Activated T-cell treated with anti-CD3 and anti-CD28 coated beads, Interleukin-2, amount 50 U/mL, for 1 hour (primary cell): ENCODE measurements around the gene OIP5.
"Not testable (repeated sequence)": the region's sequence is repeated elsewhere in the genome, so short reads cannot be mapped to it uniquely, and the experiment has no call there.

Experiments
- DNase-seq: peaks from one replicate; pipeline ENCODE4 v3.0.0-alpha.2; 2020

OIP5 gene

DNA sequence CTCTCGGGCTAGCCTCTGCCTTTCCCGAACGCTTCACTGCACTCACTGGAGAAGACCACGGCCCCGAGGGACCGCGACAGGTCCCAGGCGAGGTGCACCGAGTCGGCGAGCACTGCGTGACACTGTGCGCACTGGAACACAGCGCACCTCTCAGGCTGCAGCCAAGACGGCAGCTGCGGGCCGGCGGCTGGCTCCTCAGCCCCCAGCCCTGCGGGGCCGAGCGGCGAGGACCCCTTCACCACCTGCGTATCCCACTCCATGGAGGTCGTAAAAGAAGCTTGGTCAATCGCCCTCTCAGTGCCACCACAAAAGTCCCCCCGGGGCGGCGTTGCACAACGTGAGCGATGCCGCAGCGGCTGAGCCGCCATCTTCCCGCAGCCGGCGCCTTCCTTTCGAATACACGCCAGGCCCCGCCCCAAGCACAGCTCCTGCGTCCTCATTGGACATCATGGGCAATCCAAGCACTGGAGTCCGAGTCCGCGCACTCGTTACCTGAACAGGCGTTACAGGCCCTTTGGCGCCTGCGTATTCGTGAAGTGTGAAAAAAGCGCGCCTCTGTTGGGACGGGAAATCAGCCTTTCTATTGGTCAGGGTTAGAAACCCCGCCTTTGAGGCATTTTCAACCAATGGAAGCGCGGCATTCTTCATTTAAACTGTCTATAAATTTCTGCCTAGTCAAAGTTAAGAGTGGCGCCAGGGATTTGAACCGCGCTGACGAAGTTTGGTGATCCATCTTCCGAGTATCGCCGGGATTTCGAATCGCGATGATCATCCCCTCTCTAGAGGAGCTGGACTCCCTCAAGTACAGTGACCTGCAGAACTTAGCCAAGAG, at the start of gene OIP5, which contains the start of gene NUSAP1:
OIP5 (minus strand) TSS at position 398 of the 832 bp plus-strand sequence; CDS start at position 368, 30 bp downstream.
NUSAP1 (plus strand) TSS at position 688 of the 832 bp plus-strand sequence; CDS start at position 765, 77 bp downstream.
- peak; percentile 93 for DNase-seq

DNA sequence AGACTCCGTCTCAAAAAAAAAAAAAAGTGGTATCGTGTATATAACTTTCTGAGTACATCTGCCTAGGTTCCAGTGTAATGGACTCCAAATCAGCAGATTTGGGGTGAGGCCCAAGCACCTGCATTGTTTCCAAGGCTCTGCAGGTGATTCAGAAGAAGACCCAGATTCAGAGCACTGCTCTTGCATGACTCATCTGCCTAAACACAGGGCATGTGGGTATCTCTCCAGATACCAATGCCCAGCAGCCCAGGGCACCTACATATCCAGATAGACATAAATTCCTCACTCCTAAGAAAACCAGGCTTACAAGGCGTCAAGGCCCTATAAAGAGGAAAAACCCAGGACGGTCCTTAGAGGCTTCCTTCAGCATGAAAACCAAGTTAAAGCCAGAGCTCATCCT, 45.6 kb upstream of the OIP5 start:
- DNase-seq = no peak

DNA sequence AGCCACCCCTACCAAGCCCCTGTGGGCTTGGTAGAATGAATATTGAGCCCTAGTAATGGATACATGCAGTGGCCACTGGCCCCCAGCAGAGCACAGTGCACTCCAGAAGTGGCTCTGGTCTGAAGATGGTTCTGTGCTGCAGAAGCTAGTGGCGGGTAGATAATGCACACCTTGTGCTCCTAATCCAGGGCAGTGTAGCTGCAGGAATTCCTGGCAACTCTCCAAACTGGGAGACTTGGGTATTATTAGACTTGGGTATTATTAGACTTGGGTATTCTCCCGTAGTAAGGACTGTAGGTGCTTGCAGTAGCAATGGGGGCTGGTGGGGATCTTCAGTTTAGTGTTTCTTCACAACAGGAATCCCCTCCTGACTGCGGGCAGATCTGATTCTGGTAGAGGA, 35.0 kb upstream of the OIP5 start:
- no peak for DNase-seq

DNA sequence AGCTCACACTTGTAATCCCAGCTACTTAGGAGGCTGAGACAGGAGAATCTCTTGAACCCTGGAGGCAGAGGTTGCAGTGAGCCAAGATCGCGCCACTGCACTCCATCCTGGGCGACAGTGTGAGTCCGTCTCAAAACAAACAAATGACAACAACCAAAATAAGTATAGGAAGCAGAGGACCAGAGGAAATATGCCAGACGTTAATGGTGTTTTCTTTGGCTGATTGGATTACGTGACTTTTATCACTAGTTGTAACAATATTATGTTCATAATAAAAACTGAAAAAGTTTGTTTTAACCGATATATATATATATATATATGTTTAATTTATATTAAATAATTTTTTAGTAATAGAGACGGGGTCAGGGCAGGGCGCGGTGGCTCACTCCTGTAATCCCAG, 22.0 kb upstream of the OIP5 start:
- DNase-seq = no peak

DNA sequence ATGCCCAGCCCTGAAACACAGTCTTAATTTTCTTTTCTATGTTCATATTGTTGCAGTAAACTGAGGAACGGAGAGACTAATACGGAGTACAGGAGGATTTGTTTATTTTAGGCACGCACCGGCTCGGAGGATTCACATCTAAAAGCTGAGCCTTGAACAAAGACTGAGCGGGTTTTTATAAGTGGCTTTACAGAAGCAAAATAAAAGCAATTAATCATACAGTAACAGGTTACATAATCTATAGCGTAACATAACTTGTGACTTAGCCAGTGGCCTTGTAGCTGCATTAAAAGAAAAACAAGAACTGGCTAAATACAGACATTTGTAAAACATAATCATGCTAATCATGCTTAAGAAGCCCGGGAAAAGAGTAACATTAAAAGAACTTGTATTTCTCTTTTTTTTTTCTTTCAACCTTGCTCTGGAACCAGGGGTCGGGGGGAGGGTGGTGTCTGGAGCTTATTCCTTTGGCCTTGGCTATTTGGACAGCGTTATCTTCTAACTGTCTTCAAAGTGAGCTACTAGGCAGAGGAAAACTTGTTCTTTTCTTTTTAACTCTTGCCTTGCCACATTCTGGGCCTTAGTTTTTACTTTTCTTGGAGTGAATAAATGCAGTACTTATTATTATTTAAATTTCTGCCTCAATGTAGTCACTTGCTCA, 17.8 kb upstream of the OIP5 start:
- DNase-seq = no peak

DNA sequence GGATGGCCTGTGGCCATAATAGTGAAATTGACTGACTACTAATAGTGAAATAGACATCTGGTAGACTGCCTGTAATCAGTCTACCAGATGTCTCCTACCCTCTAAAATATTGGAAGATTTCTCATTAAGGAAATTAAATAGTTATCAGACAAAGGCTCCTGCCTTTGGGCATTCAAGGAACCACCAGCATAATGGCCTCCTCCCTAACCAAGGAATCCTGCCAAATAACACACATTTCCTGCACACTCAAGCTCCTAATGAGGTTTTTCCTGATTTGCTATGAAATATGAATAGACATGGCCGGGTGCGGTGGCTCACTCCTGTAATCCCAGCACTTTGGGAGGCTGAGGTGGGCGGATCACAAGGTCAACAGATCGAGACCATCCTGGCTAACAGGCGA, 14.8 kb upstream of the OIP5 start:
- no peak for DNase-seq

DNA sequence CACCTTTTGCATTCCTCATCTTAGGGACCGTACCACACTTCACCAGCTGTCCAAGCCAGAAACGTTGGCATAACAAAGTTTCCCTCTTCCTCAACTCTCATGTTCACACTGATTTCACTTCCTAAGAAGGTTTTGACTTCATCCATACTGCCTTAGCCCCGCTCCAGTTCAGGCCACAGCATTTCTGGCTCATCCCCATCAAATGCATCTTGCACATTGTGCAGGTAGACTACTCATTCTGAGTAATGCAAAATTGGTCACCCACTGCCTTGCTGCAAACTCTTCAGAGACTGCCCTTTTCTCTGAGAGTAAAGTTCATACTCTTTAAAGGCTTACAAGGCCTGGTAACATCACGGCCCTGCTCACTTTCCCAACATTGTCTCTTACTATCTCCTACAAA, 9.1 kb upstream of the OIP5 start:
- DNase-seq = no peak

DNA sequence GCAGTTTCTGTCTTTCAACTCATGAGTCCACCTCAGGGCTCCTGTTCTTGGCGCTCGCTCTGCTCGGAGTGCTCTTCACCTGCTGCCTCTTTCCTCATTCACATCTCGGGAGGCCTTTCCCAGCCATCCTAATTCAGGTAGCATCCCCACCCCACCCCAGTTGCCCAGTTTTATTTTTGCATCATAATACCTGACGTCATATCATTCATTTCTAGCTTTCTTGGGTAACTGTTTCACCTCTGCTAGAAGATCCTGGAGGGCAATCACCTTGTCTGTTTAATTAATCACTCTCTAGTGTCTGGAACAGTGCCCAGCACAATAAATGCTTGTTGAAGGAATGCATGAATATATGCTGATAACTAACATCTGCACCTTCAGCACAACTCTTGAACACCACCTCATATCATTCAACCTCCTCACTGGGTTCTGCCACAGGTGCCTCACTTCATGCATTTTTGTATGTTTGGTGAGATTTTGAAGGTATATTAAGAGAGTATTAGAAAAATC, 7.9 kb upstream of the OIP5 start:
- DNase-seq = no peak

DNA sequence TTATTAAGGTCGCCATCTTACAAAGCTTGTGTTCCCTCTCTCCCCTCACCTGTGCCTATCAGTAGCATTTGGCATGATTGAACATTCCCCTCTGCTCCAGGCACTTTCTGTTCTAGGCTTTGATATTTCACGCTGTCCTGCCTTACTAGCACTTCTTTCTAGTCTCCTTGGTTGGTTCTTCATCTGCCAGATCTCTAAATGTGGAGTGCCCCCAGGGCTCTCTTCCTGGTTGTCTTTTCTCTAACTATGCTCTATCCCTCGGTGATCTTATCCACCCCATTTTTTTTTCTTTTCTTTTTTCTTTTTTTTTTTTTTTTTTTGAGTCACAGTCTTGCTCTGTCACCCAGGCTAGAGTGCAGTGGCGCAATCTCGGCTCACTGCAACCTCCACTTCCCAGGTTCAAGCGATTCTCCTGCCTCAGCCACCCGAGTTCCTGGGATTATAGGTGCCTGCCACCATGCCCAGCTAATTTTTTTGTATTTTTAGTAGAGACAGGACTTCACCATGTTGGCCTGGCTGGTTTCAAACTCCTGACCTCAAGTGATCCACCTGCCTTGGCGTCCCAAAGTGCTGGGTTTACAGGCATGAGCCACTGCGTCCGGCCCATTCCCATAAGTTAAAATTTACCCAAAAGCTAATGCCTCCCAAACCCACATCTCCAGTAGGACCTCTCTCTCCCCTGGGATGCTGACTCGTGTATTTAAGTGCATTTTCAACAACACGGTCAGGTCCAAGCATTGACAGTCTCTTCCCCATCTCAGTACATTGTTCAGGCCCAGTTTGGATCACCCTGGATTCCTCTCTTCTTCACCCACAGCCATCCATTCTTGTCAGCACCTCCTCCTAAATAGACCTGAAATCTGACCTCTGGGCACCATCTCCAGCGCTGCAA, 5.5 kb upstream of the OIP5 start:
- no peak for DNase-seq

DNA sequence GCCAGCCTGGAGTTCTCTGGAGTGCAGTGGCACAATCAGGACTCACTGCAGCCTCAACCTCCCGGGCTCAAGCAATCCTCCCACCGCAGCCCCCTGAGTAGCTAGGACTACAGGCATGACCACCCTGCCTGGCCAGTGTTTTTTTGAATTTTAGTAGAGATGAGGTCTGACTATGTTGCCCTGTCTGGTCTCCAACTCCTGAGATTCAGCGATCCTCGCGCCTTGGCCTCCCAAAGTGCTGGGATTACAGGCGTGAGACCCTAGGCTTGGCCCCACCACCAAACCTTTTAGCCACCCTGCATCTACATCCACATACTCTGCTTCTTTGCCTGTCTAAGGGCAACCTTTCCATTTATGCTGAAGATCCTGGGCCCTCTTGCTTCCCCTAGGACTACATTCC, 4.7 kb upstream of the OIP5 start:
- DNase-seq = no peak

DNA sequence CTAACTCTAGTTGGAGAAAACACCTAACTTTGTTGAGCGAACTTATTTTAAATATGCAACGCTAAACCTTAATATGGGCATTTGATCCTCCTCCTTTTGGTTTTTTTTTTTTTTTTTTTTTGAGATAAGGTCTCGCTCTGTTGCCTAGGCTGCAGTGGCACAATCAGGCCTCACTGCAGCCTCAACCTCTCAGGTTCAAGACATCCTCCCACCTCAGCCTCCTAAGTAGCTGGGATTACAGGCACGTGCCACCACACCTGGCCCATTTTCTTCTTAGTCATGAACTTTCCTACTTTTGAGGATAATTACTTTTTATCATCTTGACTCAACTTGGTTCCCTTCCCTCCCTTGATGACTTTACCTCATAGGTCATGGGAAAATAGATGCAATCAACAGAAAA, 4.2 kb upstream of the OIP5 start:
- DNase-seq = no peak

DNA sequence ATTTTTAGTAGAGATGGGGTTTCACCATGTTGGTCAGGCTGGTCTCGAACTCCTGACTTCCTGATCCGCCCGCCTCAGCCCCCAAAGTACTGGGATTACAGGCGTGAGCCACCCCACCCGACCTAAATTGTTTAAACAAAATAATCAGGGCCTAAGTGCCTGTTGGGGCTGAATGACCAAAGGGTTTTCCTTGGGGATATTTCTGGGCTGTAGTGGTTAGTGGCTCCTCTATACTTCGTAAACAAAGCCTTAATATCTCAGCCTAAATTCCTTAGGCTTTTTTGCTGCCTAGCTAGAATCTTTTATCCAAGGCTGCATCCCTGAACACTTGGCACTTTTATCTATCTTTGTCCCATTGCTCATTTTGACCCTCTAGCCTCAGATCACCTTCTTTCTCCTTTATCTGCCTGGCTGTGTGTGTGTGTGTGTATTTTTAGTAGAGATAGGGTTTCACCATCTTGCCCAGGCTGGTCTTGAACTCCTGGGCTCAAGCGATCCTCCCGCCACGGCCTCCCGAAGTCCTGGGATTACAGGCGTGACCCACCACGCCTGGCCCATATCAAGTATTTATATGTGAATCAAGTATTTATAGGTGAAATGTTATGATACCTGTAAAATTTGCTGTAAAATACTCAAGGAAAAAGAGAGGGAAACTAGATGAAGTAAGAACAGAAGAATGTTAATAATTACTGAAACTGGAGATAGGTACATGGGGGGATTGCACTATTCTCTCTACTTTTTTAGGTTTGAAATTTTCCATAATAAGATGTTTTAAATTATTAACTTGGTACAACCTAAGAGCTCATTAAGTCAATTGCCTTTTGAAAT, 2.1 kb upstream of the OIP5 start:
- DNase-seq = no peak

DNA sequence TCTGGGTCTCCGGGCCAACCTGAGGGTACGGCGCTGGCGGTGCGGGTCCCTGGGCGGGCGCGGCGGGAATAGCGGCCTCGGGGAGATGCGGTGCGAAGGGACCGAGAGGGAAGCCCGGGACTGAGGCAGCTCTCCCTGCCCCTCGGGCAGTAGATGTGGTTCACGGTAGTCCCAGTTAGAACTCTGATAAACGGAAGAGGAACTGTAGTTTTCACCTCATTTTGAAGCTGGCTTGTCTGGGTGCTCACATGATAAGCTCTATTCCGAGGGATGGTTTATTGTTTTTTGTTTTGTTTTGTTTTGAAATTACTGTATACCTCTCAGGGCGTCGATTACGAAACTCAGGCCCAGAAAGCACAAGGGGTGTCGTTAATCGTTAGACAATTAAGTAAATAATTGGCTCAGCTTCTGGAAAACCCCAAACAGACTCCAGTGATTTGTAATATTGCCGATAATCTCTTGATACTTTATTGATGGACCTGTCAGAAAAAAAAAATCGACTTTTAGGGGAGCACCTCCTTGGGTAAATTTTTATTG, 703 bp upstream of the OIP5 start:
- DNase-seq = no peak

DNA sequence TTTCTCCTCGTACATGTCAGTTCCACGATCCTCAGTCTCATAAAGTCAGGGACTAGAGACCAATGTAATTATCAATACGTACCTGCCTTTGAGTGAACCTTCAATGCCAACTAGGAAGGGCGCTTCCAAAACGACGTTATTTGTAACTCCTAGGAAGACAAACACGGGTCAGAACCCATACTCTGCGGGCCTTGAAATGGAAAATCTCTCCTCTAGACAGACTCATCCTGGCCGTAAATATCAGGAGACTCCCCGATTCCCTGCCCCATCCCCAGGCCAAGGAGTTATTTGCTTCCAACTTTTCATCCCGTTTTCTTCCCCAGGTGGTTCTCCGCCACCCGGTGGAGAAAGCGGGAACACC, 578 bp downstream of the OIP5 start:
- no peak for DNase-seq

DNA sequence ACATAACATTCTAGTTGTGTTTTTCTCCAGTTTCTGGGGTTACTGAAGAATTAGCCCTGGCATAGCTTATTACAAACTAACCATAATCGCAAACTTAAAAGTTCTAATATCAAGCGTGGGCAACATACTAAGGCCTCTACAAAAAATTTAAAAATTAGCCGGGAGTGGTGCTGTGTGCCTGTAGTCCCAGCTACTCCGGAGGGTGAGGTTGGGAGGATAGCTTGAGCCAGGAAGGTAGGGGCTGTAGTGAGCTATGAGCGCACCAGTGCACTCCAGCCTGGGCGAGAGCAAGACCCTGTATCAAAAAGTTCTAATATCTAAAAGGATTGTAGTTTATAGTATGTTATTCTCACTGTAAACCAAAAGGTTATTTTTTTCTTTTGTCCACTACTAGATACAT, 1.1 kb downstream of the OIP5 start:
- DNase-seq = no peak

DNA sequence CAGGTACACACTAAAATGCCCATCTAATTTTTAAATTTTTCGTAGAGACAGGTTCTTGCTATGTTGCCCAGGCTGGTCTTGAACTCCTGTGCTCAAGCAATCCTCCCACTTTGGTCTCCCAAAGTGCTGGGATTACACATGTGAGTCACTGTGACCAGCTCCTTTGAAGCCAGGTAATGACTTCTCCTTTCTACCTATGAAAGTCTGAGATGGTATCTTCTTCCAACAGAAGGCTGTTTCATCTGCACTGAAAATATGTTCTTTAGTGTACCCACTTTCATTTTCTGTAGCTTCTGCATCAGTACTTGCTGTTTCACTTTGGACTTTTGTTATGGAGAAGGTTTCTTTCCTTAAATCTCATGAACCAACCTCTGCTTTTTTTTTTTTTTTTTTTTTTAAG, 8.8 kb downstream of the OIP5 start:
- no peak for DNase-seq

DNA sequence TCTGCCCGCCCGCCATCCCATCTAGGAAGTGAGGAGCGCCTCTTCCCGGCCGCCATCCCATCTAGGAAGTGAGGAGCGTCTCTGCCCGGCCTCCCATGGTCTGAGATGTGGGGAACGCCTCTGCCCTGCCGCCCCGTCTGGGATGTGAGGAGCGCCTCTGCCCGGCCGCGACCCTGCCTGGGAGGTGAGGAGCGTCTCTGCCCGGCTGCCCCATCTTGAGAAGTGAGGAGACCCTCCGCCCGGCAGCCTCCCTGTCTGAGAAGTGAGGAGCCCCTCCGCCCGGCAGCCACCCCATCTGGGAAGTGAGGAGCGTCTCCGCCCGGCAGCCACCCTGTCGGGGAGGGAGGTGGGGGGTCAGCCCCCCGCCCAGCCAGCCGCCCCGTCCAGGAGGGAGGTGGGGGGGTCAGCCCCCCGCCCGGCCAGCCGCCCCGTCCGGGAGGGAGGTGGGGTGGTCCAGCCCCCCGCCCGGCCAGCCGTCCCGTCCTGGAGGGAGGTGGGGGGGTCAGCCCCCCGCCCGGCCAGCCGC, 11.5 kb downstream of the OIP5 start:
- DNase-seq = not testable (repeated sequence)

DNA sequence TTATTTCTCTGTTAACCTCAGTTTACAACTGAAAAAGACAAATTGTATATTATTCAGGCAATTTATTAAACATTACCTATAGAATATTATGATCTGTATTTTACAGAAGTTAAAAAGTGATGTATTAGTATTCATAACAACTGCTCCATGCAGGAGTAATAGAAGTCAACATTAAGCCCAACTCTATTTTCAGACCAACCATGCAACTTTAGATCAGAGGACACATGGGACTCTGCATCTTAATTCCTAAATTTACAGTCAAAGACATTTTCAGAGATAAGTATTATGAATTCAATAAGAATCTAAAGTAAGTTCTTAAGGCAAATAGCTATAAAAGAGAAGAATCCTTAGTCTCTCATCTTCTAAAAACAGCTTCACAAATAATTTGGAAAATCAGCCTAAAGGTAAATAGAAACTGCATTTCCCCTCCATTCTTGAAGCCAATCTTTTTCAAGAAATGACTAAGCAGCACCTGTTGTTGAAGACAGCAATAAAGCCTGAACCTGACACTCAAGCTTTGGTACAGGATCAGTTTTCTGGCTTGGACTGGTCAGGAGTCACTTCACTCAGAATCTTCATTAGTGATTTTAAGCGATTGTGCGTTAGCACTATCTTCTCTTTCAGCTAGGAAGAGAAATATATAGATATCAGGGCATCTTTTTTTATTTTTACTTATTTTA, 23.0 kb downstream of the OIP5 start:
- no peak for DNase-seq

DNA sequence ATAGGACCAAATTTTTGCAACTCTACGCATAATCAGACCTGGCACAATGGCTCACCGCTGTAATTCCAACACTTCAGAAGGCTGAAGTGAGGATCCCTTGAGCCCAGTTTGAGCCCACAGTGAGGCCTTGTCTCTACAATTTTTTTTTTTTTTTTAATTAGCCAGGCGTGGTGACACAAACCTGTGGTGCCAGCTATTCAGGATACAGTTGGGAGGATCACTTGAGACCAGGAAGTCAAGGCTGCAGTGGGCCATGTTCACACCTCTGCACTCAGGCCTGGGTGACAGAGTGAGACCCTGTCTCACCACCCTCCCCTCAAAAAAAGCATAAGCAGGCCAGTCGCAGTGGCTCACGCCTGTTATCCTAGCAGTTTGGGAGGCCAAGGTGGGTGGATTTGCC, 24.7 kb downstream of the OIP5 start:
- no peak for DNase-seq

DNA sequence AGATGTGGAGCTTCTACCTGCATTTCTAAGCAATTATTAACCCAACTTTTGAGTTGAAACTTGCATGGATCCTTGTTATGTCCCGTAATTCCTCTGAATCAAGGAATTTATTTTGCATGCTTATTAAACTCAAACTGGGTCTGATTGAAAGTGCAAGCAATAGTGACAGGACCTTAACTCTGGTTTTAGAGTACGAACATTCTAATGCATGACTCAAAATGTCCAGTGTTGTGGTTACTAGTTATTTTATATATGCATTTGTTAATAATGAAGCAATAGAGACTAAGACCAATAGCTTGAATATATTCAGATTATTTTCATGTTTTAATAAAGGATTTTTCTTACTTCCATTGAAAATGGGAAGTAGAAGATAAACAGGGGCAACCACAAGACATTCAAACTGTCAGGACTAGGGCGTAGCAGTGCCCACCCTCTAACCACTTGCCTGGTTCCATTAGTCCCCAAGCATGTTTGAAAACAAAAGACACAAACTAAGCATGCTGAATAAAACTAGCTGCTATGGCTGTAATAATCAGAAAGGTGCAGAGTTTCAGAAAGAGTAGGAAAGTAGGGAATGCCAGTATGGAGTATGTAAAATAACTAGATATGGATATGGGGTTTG, 28.1 kb downstream of the OIP5 start:
- no peak for DNase-seq

DNA sequence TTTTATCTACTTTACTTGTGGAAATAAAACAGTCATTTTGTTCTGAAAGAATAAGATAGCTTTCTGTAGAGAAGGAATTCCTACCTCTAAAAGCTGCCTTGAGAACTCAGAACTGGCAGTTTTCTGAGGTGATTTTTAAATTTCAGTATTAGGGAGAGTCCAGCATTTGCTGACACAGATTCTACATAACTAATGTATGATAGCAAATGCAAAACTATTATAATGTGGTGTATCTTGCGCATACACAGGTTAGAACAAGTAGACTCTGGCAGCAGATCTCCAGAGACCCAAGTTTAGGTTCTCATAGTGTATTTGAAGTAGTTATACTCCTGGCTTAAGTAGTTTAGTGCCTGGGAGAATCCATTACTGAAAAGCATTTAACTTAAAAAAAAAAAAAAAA, 30.8 kb downstream of the OIP5 start:
- no peak for DNase-seq
